OCI-LY7 (cell line): ENCODE data around the gene CUZD1. TPM values are rescaled to one million over a fixed set of nuclear protein-coding genes. Genes with fewer than 3 reads are reported as not detected.

Experiments used
- BruUV-seq: library from RNA; stranded (reverse); fragments of 400-500 nt; replicated peaks from 2 replicates; lab custom pipeline; 2021; lab: Mats Ljungman, UMichigan
- CTCF ChIA-PET: fragments of 300-600 bp; sonication (Branson Sonifier 250); formaldehyde crosslinking; loops from one replicate; lab custom pipeline; 2022; ENCODE audit warnings: antibody characterized with exemption; ENCODE audit not compliant: unreplicated experiment; lab: Charles Lee
- POLR2A ChIA-PET: fragments of 300-600 bp; sonication (Branson Sonifier 250); formaldehyde crosslinking; loops from one replicate; lab custom pipeline; 2022; ENCODE audit warnings: antibody characterized with exemption; lab: Charles Lee
- DNase-seq: peaks from one replicate; pipeline ENCODE4 v3.0.0-alpha.2; 2015; ENCODE audit warnings: low spot score
- H2AFZ ChIP-seq: fragments of 200-600 bp; sonication (generic), shearing (Covaris generic); 2 replicates; pipeline ENCODE4 v1.6.1; 2014; ENCODE audit warnings: mild to moderate bottlenecking, antibody characterized with exemption, low read length, moderate library complexity
- H3K27ac ChIP-seq: fragments of 200-600 bp; sonication (generic); 2 replicates; pipeline ENCODE4 v1.5.1; 2014; ENCODE audit warnings: mixed run types, low read depth, mild to moderate bottlenecking, moderate library complexity, low read length, inconsistent platforms; ENCODE audit not compliant: poor library complexity, severe bottlenecking
- H3K36me3 ChIP-seq: fragments of 200-600 bp; sonication (generic); 2 replicates; pipeline ENCODE4 v1.6.1; 2014; ENCODE audit warnings: mild to moderate bottlenecking, antibody characterized with exemption, low read length, moderate library complexity, mixed read lengths; ENCODE audit not compliant: insufficient read depth
- H3K4me1 ChIP-seq: fragments of 200-600 bp; sonication (generic); 2 replicates; pipeline ENCODE4 v1.5.1; 2014; ENCODE audit warnings: mild to moderate bottlenecking, low read length; ENCODE audit not compliant: insufficient read depth, poor library complexity, severe bottlenecking
- H3K4me2 ChIP-seq: fragments of 200-600 bp; sonication (generic); 2 replicates; pipeline ENCODE4 v1.6.1; 2014; ENCODE audit warnings: mild to moderate bottlenecking, low read length
- H3K4me3 ChIP-seq: fragments of 200-600 bp; sonication (generic); 2 replicates; pipeline ENCODE4 v1.5.1; 2014; ENCODE audit warnings: mild to moderate bottlenecking, low read depth, low read length; ENCODE audit not compliant: poor library complexity, severe bottlenecking
- H3K79me2 ChIP-seq: fragments of 200-600 bp; sonication (generic); 2 replicates; pipeline ENCODE4 v1.6.1; 2016; ENCODE audit warnings: low read depth, mild to moderate bottlenecking, low read length, moderate library complexity, mixed read lengths; ENCODE audit not compliant: insufficient read depth
- H3K9me2 ChIP-seq: fragments of 200-600 bp; sonication (generic); 2 replicates; pipeline ENCODE4 v1.6.1; 2016; ENCODE audit warnings: mild to moderate bottlenecking, low read length, mixed read lengths; ENCODE audit not compliant: insufficient read depth
- H3K9me3 ChIP-seq: fragments of 200-600 bp; sonication (generic); 2 replicates; pipeline ENCODE4 v1.6.1; 2014; ENCODE audit warnings: mild to moderate bottlenecking, mixed run types, low read length, mixed read lengths
- H4K20me1 ChIP-seq: fragments of 200-600 bp; sonication (generic); 2 replicates; pipeline ENCODE4 v1.6.1; 2014; ENCODE audit warnings: mild to moderate bottlenecking, antibody characterized with exemption, low read length, moderate library complexity, mixed read lengths; ENCODE audit not compliant: insufficient read depth
- CTCF ChIP-seq: fragments of 200-600 bp; sonication (generic); conservative IDR thresholded peaks from 2 replicates; pipeline ENCODE4 v1.5.1; 2014; ENCODE audit warnings: mild to moderate bottlenecking, antibody characterized with exemption, low read length, moderate library complexity, mixed read lengths
- EZH2phosphoT487 ChIP-seq: fragments of 200-600 bp; sonication (generic); IDR thresholded peaks from 2 replicates; pipeline ENCODE4 v1.6.1; 2018; ENCODE audit warnings: low read depth, borderline replicate concordance, mild to moderate bottlenecking, mixed run types, antibody characterized with exemption, low read length, moderate library complexity, mixed read lengths
- intact Hi-C: fragments of 100-400 bp; cut with micrococcal nuclease; formaldehyde crosslinking; loops from one replicate; pipeline ENCODE4 v1.10.0; 2022; ENCODE audit not compliant: unreplicated experiment
- total RNA-seq, 2 experiments: library from RNA; depleted of rRNA in 1 of 2; stranded (reverse); fragments of >200 nt in 1 of 2; shearing (Covaris generic) in 1 of 2; gene quantifications; 2 replicates each; pipeline ENCODE4 v1.2.3, GENCODE V29; 2014 to 2022

The CUZD1 gene
- total RNA-seq, 2 experiments from 2014 or later, result 1.0 to 1.1 TPM

GRCh38 chr10:122828716-122829255 is 16.9 kb downstream of the CUZD1 start:
- DNase-seq, result no peak
- H2AFZ ChIP-seq, result no peak overlapping the region
- H3K4me1 ChIP-seq, result no peaks in the 10 kb centered on the region
- no peak overlapping the region for H3K27ac ChIP-seq
- intact Hi-C loops, result no loop called here
- POLR2A ChIA-PET, result no interaction called here
- CTCF ChIA-PET, result no interaction called here
- no peaks in the 10 kb centered on the region for H3K9me3 ChIP-seq
- no TSS peak for BruUV-seq
- no peak overlapping the region for H3K4me2 ChIP-seq
- no peak overlapping the region for H3K4me3 ChIP-seq
- no peaks in the 10 kb centered on the region for H4K20me1 ChIP-seq
- peaks cover 9% of the 10 kb centered on the region; the same call in 1 of the 2 replicates for H3K36me3 ChIP-seq
- TF ChIP-seq CTCF, result no peak
- TF ChIP-seq EZH2phosphoT487, result no peak
- H3K9me2 ChIP-seq, result no peaks in the 10 kb centered on the region
- no peaks in the 10 kb centered on the region for H3K79me2 ChIP-seq

- DNase-seq, result no peak
- ChIA-PET POLR2A (interaction anchor here (0.6 kb wide), 2 partner anchors 276 to 1921 kb away, joined by 3 read pairs; no protein-coding TSS in a partner anchor), CTCF (no interaction called here)
- no peak overlapping the region for H2AFZ ChIP-seq
- H3K4me1 ChIP-seq, result no peaks in the 10 kb centered on the region
- no peak overlapping the region for H3K4me2 ChIP-seq
- intact Hi-C loops, result no loop called here
- no peaks in the 10 kb centered on the region for H4K20me1 ChIP-seq
- H3K79me2 ChIP-seq, result no peaks in the 10 kb centered on the region
- no peak overlapping the region for H3K4me3 ChIP-seq
- BruUV-seq, result no TSS peak
- no peaks in the 10 kb centered on the region for H3K9me2 ChIP-seq
- no peaks in the 10 kb centered on the region for H3K9me3 ChIP-seq
- no peak for TF ChIP-seq CTCF
- no peak for TF ChIP-seq EZH2phosphoT487
- peaks cover 4% of the 10 kb centered on the region; the same call in 1 of the 2 replicates for H3K36me3 ChIP-seq
- no peak overlapping the region for H3K27ac ChIP-seq
These were observed 18.4 kb downstream of the CUZD1 start for GRCh38 chr10:122827302-122827701.

- TF ChIP-seq EZH2phosphoT487 (no peak), CTCF (no peak)
- H3K79me2 ChIP-seq, result no peaks in the 10 kb centered on the region
- CTCF ChIA-PET, result no interaction called here
- no peak overlapping the region for H2AFZ ChIP-seq
- no peak overlapping the region for H3K4me2 ChIP-seq
- no peak overlapping the region for H3K4me3 ChIP-seq
- no peaks in the 10 kb centered on the region for H3K9me2 ChIP-seq
- no peaks in the 10 kb centered on the region for H4K20me1 ChIP-seq
- no TSS peak for BruUV-seq
- no peaks in the 10 kb centered on the region for H3K36me3 ChIP-seq
- no peak overlapping the region for H3K27ac ChIP-seq
- no peaks in the 10 kb centered on the region for H3K4me1 ChIP-seq
- POLR2A ChIA-PET, result no interaction called here
- intact Hi-C loops, result no loop called here
- no peak for DNase-seq
- no peaks in the 10 kb centered on the region for H3K9me3 ChIP-seq
These were observed 22.5 kb downstream of the CUZD1 start for GRCh38 chr10:122822973-122823690.
